ENCODE measurements around the gene KRT86. TPM values are rescaled to one million over a fixed set of nuclear protein-coding genes. Genes with fewer than 3 reads are reported as not detected.

The KRT86 gene
- total and polyA plus RNA-seq, 9 of the 15 experiments (the other 6 are each of a cell fraction or from before 2014, with no cell fraction given) = not detected

DNA sequence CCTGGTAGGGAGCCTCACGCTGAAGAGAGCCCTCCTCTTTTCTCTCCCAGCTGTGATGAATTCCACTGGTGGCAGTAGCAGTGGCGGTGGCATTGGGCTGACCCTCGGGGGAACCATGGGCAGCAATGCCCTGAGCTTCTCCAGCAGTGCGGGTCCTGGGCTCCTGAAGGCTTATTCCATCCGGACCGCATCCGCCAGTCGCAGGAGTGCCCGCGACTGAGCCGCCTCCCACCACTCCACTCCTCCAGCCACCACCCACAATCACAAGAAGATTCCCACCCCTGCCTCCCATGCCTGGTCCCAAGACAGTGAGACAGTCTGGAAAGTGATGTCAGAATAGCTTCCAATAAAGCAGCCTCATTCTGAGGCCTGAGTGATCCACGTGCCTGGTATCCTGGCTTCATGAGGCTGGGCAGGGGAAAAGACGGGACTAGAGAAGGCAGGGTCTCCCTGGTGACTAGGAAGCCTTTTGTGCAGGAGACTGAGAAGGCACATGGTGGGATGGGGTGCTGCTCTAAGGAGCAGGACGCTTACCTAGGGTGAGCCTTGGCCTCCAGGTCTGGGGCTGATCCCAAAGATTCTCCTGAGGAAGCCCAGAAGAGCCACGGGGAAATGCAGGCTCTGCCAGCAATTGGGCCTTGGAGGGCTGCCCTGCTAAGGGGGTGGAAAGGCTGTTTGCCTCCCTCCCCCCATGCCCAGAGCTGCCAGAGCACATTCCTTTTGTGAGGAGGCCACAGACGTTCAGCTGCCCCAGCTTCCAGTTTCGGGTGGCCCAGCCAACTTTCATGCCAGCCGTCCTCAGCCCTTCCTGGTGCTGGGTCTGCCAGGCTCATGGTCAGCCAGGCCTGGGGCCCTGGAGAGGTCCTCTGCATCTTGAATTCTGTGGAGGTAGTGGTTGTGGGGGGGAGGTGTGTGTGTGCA, 25.6 kb upstream of the KRT86 start:
- WGBS (ENCODE audit: insufficient coverage, low coverage, missing lambda C conversion rate) = 0% methylated on average over 16 of the region's 18 CpGs
- POLR2A ChIA-PET = no interaction called here
- Histone ChIP-seq H3K79me2 (ENCODE audit: control insufficient read depth, insufficient read depth, low read length) (no peaks in the 10 kb centered on the region), H3K27me3 (ENCODE audit: control insufficient read depth in 2 of 2, insufficient read depth in 2 of 2, low read length in 2 of 2) (peaks cover 19 to 67% of the 10 kb centered on the region in 2 experiments), H3K4me3 (no peak overlapping the region), H3K9me1 (ENCODE audit: control insufficient read depth, insufficient read depth, low read length) (no peaks in the 10 kb centered on the region), H3K27ac (ENCODE audit: extremely low read depth, low read depth, low read length) (no peak overlapping the region), H3K4me2 (ENCODE audit: insufficient read depth, low read length) (no peak overlapping the region), H3K4me1 (replicated peaks in 1 of 2; ENCODE audit: control insufficient read depth in 2 of 2, insufficient read depth in 2 of 2, low read length in 2 of 2) (no peaks in the 10 kb centered on the region), H2AFZ (ENCODE audit: low read depth, low read length) (no peak overlapping the region), H3K9me3 (replicated peaks; ENCODE audit: control insufficient read depth, insufficient read depth, low read depth, low read length) (no peaks in the 10 kb centered on the region), H3K36me3 (ENCODE audit: control insufficient read depth, insufficient read depth, low read length) (no peaks in the 10 kb centered on the region), H4K20me1 (replicated peaks; ENCODE audit: control insufficient read depth, insufficient read depth, low read length) (0 out of 2 replicates have a peak, but pooled peaks cover 9% of the 10 kb centered on the region), H3K9ac (ENCODE audit: insufficient read depth in 1 of 2, low read depth in 2 of 2, low read length in 2 of 2) (no peak overlapping the region)
- intact Hi-C loops (cut with micrococcal nuclease) (no loop called here), in situ Hi-C loops (cut with MboI) (no loop called here)
- DNase-seq (ENCODE audit: extremely low read depth in 1 of 4, low spot score in 3 of 4) (no peak), FAIRE-seq (no peak), ATAC-seq (no peak)
- BruUV-seq (replicated peaks) = no TSS peak
- CTCF ChIA-PET (ENCODE audit: low intra/inter-chr PET ratio) = no interaction called here
- TF ChIP-seq ZNF431 (CRISPR knock-in tag; IDR thresholded peaks at IDR 0.05) (no peak), TSC22D4 (tag; IDR thresholded peaks at IDR 0.05) (no peak), MYC (IDR thresholded peaks at IDR 0.05; ENCODE audit: low read depth, low read length) (no peak), MYC (CRISPR knock-in tag; IDR thresholded peaks at IDR 0.05; ENCODE audit: borderline replicate concordance, low read depth) (no peak), HDAC1 (IDR thresholded peaks at IDR 0.05) (no peak), DMBX1 (CRISPR knock-in tag; IDR thresholded peaks at IDR 0.05; ENCODE audit: borderline replicate concordance) (no peak), ZNF124 (CRISPR knock-in tag; IDR thresholded peaks at IDR 0.05) (no peak), ZNF232 (CRISPR knock-in tag; IDR thresholded peaks at IDR 0.05) (no peak), BACH1 (tag; IDR thresholded peaks at IDR 0.05) (no peak), ZNF384 (IDR thresholded peaks at IDR 0.05; ENCODE audit: low read depth, low read length) (no peak), MAZ (CRISPR knock-in tag; conservative IDR thresholded peaks at IDR 0.05 in 1 of 2, IDR thresholded peaks at IDR 0.05 in 1 of 2) (no peak), GTF2F1 (IDR thresholded peaks at IDR 0.05; ENCODE audit: low read depth, low read length) (no peak), RBM25 (IDR thresholded peaks at IDR 0.05; ENCODE audit: low read depth, low read length, severe bottlenecking) (no peak)
- TF ChIP-seq, protein P1, sequence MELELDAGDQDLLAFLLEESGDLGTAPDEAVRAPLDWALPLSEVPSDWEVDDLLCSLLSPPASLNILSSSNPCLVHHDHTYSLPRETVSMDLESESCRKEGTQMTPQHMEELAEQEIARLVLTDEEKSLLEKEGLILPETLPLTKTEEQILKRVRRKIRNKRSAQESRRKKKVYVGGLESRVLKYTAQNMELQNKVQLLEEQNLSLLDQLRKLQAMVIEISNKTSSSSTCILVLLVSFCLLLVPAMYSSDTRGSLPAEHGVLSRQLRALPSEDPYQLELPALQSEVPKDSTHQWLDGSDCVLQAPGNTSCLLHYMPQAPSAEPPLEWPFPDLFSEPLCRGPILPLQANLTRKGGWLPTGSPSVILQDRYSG (tag; conservative IDR thresholded peaks at IDR 0.05; ENCODE audit: low read depth) = no peak
- TF ChIP-seq, protein P2, sequence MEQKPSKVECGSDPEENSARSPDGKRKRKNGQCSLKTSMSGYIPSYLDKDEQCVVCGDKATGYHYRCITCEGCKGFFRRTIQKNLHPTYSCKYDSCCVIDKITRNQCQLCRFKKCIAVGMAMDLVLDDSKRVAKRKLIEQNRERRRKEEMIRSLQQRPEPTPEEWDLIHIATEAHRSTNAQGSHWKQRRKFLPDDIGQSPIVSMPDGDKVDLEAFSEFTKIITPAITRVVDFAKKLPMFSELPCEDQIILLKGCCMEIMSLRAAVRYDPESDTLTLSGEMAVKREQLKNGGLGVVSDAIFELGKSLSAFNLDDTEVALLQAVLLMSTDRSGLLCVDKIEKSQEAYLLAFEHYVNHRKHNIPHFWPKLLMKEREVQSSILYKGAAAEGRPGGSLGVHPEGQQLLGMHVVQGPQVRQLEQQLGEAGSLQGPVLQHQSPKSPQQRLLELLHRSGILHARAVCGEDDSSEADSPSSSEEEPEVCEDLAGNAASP (IDR thresholded peaks at IDR 0.05) = no peak
- TF ChIP-seq, protein P3, sequence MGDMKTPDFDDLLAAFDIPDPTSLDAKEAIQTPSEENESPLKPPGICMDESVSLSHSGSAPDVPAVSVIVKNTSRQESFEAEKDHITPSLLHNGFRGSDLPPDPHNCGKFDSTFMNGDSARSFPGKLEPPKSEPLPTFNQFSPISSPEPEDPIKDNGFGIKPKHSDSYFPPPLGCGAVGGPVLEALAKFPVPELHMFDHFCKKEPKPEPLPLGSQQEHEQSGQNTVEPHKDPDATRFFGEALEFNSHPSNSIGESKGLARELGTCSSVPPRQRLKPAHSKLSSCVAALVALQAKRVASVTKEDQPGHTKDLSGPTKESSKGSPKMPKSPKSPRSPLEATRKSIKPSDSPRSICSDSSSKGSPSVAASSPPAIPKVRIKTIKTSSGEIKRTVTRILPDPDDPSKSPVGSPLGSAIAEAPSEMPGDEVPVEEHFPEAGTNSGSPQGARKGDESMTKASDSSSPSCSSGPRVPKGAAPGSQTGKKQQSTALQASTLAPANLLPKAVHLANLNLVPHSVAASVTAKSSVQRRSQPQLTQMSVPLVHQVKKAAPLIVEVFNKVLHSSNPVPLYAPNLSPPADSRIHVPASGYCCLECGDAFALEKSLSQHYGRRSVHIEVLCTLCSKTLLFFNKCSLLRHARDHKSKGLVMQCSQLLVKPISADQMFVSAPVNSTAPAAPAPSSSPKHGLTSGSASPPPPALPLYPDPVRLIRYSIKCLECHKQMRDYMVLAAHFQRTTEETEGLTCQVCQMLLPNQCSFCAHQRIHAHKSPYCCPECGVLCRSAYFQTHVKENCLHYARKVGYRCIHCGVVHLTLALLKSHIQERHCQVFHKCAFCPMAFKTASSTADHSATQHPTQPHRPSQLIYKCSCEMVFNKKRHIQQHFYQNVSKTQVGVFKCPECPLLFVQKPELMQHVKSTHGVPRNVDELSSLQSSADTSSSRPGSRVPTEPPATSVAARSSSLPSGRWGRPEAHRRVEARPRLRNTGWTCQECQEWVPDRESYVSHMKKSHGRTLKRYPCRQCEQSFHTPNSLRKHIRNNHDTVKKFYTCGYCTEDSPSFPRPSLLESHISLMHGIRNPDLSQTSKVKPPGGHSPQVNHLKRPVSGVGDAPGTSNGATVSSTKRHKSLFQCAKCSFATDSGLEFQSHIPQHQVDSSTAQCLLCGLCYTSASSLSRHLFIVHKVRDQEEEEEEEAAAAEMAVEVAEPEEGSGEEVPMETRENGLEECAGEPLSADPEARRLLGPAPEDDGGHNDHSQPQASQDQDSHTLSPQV (IDR thresholded peaks at IDR 0.05) = no peak
